Dendritic cell treated with granulocyte-macrophage colony-stimulating factor and Interleukin-4, amounts not matched to agents 40 ng/mL and 50 ng/mL, for 4 days (primary cell): ENCODE results near the gene DUS4L.

Experiments used
- H3K27ac Mint-ChIP-seq: one replicate; pipeline ENCODE4 v1.8.0; 2022; ENCODE audit warnings: mild to moderate bottlenecking, mixed read lengths
- H3K27me3 Mint-ChIP-seq: one replicate; pipeline ENCODE4 v1.8.0; 2022; ENCODE audit warnings: mild to moderate bottlenecking, mixed read lengths
- H3K36me3 Mint-ChIP-seq: one replicate; pipeline ENCODE4 v1.8.0; 2022; ENCODE audit warnings: low read depth, mixed read lengths
- H3K4me1 Mint-ChIP-seq: one replicate; pipeline ENCODE4 v1.8.0; 2022; ENCODE audit warnings: low read depth, mixed read lengths
- H3K4me3 Mint-ChIP-seq: one replicate; pipeline ENCODE4 v1.8.0; 2022; ENCODE audit warnings: mild to moderate bottlenecking, moderate library complexity, mixed read lengths
- H3K9me3 Mint-ChIP-seq: one replicate; pipeline ENCODE4 v1.8.0; 2022; ENCODE audit warnings: mixed read lengths
- intact Hi-C: fragments of 100-400 bp; cut with micrococcal nuclease; formaldehyde crosslinking; loops from one replicate; pipeline ENCODE4 v1.15.0; 2022

Gene DUS4L

DNA sequence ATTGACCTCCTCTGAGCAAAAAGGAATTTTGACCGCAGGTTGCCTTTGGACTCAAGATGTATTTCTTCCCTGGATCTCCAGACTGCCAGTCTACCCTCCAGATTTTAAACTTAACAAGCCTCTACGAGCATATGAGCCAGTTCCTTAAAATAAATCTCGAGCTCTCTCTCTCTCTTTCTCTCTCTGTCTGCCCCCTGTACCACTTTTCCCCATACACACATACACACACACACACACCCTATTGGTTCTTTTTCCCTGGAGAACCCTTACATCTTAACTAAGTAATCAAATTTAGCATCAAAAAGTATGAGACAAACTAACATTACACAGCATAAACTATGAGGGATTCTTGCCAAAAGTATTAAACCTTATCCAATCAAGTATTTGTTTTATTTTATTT is 27.6 kb downstream of the DUS4L start:
- Mint-ChIP-seq H3K36me3 (peaks cover 51% of the 10 kb centered on the region), H3K9me3 (no peaks in the 10 kb centered on the region), H3K27ac (no peak overlapping the region), H3K27me3 (no peaks in the 10 kb centered on the region), H3K4me1 (no peaks in the 10 kb centered on the region), H3K4me3 (no peak overlapping the region)
- intact Hi-C loops: no loop called here

DNA sequence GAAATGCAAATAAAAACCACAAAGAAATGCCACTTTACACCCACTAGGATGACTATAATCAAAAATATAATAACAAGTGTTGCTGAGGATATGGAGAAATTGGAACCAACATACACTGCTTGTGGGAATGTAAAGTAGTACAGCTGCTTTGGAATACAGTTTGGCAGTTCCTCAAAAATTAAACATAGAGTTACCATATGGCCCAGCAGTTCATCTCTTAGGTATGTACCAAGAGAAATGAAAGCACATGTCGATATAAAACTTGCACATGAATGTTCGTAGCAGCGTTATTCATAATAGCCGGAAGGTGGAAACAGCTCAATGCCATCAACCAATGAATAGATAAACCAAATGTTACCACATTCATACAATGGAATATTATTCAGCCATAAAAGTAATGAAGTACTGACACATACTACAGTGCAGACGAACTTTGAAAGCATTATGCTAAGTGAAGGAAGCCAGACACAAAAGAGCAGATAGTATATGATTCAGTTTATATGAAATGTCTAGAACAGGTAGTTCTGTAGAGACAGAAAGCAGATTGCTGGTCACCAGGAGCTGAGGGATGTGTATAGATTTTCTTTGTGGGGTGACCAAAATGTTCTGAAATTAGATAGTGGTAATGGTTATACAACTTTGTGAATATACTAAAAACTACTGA is 28.7 kb downstream of the DUS4L start:
- Mint-ChIP-seq H3K27ac (no peak overlapping the region), H3K36me3 (peaks cover 56% of the 10 kb centered on the region), H3K27me3 (no peaks in the 10 kb centered on the region), H3K9me3 (no peaks in the 10 kb centered on the region), H3K4me3 (no peak overlapping the region), H3K4me1 (no peaks in the 10 kb centered on the region)
- intact Hi-C loops: no loop called here

DNA sequence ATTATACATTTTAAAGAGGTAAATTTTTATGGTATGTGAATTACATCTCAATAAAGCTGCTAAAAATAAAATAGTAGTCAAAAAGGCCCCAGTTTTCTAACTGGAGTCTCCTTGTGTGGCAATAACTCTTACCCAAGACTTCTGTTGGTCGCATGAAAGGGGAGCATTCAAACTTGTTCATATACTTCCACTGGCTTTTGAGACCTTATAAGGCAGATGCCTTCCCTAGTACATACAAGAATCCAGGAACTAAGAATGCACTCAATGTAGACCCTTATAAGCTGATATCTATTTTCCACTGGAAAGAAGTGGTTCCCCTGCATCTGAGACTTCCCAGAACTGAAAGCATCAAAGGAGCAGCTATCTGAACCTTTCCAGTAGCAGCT is 29.2 kb downstream of the DUS4L start:
- Mint-ChIP-seq H3K36me3 (peaks cover 61% of the 10 kb centered on the region), H3K27me3 (no peaks in the 10 kb centered on the region), H3K4me1 (no peaks in the 10 kb centered on the region), H3K27ac (no peak overlapping the region), H3K9me3 (no peaks in the 10 kb centered on the region), H3K4me3 (no peak overlapping the region)
- intact Hi-C loops: no loop called here

DNA sequence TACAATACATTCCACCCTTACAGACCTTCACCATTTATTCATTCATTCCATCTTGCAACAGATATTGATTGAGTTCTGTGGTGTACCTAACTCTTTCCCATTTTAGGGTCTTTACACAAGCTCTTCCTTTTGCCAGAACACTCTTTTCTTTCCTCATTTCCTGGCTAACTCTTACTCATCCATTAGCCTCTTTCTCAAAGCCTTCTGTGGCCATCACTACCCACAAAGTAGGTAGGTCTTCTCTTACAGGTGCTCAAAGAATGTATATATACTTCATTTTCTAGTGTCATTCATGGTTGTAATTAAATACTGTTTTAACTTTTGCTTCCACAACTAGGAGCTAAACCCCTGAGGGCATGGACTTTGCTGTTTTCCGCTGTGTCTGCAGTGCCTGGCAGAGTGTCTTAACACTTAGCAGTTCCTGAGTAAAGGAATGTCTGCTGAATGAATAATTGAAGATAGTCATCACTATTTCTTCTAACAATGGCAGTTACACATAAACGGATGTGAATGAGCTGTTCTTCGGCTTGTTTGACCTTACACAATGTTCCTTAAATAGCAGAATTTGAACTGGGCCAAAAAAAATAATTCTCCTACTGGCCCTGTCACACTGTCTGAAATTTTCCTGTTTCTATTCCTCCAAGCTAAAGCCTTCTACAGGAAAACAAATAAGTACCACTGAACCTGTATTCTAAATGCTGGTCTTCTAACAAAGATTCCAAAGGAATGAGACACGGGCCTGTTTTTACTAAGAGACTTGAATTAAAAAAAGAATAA is 31.4 kb downstream of the DUS4L start:
- Mint-ChIP-seq H3K27ac (no peak overlapping the region), H3K4me1 (no peaks in the 10 kb centered on the region), H3K4me3 (no peak overlapping the region), H3K27me3 (no peaks in the 10 kb centered on the region), H3K9me3 (no peaks in the 10 kb centered on the region), H3K36me3 (peaks cover 57% of the 10 kb centered on the region)
- intact Hi-C loops: no loop called here

DNA sequence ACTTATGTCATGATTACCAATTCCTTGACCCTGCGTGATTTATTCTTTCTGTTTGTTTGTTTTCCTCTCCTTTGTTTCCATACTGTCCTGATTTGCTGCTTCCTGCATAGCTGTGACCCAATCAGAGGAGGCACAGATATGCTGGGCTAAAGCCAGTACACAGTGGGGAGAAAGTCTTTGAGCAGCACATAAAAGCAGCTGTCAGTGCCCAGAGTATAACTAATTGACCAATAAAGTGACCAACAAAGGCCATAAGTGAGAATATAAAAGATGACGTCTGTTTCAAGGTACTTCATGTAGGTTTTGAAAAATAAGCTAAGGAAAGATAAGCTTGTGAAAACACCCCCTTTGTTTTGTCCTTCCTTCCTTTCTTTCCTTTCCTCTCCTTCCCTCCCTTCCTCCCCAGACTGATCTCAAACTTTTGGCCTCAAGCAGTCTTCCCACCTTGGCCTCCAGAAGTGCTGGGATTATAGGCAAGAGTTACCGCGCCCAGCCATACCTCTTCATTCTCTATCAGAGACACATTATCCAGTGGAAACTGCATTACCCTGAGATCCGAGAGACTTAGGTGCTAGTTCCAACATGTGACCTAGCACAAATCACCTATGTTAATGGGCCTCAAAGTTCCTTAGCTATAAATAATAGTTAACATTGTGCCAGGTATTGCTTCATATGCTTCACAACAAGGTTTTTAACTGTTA is 33.3 kb downstream of the DUS4L start:
- Mint-ChIP-seq H3K27ac (no peak overlapping the region), H3K4me3 (no peak overlapping the region), H3K4me1 (no peaks in the 10 kb centered on the region), H3K9me3 (no peaks in the 10 kb centered on the region), H3K27me3 (no peaks in the 10 kb centered on the region), H3K36me3 (peaks cover 60% of the 10 kb centered on the region)
- intact Hi-C loops: no loop called here

DNA sequence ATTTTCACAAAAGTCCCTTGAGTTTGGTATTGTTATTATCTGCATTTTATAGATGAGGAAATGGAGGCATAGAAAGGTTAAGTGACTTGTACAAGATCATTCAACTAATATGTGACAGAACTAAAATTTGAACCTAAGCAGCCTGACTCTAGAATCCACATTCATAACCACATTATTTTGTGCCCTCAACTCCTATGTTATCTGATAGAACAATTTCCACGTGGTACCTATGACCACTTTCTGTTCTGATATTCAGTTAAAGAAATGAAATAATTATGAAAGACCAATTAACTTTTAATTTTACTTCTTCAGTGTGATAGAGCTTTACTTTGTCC is 33.8 kb downstream of the DUS4L start:
- Mint-ChIP-seq H3K4me3 (no peak overlapping the region), H3K4me1 (no peaks in the 10 kb centered on the region), H3K36me3 (peaks cover 65% of the 10 kb centered on the region), H3K27me3 (no peaks in the 10 kb centered on the region), H3K27ac (no peak overlapping the region), H3K9me3 (no peaks in the 10 kb centered on the region)
- intact Hi-C loops: no loop called here

DNA sequence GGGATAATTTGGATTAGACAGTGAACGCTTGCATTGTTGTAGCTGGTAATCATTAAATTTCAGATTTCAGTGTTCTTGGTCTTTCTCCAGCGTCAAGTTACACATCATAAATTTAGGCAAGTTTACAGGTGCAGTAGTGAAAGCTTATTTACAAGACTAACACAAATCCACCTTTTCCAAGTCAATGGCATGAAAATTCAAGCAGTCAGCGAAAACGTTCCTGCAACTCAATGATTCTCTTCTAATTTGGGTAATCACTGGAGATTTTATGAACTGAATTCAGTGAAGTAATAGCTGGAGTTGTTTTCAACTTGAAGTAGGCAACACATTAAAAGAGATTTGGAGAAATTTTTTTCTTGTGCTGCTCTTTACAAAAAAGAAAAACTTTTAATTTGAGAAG is 34.2 kb downstream of the DUS4L start:
- intact Hi-C loops: no loop called here
- no peak overlapping the region for H3K27ac Mint-ChIP-seq
- H3K36me3 Mint-ChIP-seq: peaks cover 69% of the 10 kb centered on the region
- H3K27me3 Mint-ChIP-seq: no peaks in the 10 kb centered on the region
- no peaks in the 10 kb centered on the region for H3K9me3 Mint-ChIP-seq
- no peaks in the 10 kb centered on the region for H3K4me1 Mint-ChIP-seq
- no peak overlapping the region for H3K4me3 Mint-ChIP-seq

DNA sequence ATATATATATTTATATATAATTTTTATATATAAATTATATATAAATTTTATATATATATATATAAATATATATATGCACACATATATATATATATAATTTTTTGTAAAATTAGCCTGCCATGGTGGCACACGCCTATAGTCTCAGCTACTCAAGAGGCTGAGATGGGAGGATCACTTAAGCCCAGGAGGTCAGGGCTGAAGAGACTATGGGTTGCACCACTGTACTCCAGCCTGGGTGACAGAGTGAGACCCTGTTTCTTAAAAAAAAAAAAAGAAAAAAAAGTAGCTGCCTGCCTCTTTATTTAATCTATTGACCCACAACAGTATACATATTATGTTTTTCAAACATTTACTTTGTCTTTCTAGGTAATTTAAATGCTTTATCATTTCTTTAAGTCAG is 35.5 kb downstream of the DUS4L start:
- no peaks in the 10 kb centered on the region for H3K4me1 Mint-ChIP-seq
- H3K4me3 Mint-ChIP-seq: no peak overlapping the region
- H3K9me3 Mint-ChIP-seq: no peaks in the 10 kb centered on the region
- no peak overlapping the region for H3K27ac Mint-ChIP-seq
- H3K36me3 Mint-ChIP-seq: peaks cover 73% of the 10 kb centered on the region
- no peaks in the 10 kb centered on the region for H3K27me3 Mint-ChIP-seq
- intact Hi-C loops: no loop called here

DNA sequence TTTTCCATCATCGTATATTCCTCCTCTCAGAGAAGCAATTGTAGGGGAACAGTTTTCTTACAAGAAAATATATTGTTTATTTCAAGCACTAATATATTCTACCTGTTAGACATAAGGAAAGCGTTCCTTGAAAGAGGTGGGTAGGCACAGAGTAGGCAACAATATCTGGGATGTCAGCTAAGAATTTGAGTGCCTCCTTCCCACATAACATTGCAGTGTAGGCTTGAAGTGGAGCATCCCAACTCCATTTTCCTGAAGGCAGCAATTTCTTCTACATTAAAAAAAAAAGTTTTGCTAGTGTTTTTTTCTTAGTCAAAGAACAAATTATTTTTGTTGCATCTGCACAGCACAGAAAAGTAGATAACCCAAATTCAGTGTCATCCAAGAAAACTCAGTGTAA is 37.0 kb downstream of the DUS4L start:
- Mint-ChIP-seq H3K9me3 (no peaks in the 10 kb centered on the region), H3K27ac (no peak overlapping the region), H3K4me1 (no peaks in the 10 kb centered on the region), H3K36me3 (peaks cover 58% of the 10 kb centered on the region), H3K4me3 (no peak overlapping the region), H3K27me3 (no peaks in the 10 kb centered on the region)
- intact Hi-C loops: no loop called here

DNA sequence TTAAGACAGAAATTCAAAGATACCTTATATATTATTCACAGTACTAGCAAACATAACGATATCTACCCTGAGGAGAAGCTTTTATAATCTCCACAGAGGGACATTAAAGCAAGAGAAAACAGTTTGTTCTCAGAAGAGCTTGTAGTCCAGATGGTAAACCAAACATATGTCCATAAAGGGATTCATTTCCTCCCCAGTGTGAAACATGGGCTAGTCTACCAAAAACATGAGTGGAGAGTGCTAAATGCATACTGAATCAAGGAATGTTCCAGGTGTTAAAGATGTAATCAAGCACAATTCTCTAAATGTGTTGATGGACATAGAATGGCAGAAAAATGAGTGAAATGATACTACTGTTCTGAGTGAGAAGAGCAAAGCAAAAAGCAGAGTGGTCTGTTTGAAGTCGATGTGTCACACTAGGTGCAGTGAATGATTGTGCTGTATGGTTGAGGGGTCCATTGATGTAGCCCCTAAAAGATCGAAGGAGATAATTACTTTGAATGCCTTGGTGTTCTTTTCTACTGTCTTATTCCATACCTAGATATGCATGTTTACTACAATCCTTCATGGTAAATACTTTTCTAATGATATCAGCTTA is 41.5 kb downstream of the DUS4L start:
- no peak overlapping the region for H3K4me3 Mint-ChIP-seq
- H3K4me1 Mint-ChIP-seq: no peaks in the 10 kb centered on the region
- H3K27me3 Mint-ChIP-seq: no peaks in the 10 kb centered on the region
- intact Hi-C loops: no loop called here
- H3K36me3 Mint-ChIP-seq: peaks cover 54% of the 10 kb centered on the region
- no peak overlapping the region for H3K27ac Mint-ChIP-seq
- no peaks in the 10 kb centered on the region for H3K9me3 Mint-ChIP-seq

DNA sequence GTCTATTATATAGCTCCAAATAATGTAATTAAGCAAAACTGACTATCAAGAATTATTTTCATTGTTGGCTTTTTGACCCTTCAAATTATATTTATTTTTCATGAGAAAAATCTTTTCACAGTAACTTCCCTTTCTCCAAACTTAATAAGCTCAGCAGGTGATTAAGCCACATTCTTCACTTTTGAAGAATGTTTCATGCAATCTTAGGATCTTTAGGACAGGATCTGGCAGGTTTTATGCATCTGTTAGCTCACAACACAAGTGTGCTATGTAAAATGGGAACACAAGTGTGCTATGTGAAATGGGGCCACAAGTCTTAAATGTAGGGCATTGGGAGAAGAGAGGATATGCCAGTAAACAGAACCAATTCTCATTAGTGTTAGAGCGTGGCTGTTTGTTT is 42.5 kb downstream of the DUS4L start:
- H3K27ac Mint-ChIP-seq: no peak overlapping the region
- no peaks in the 10 kb centered on the region for H3K9me3 Mint-ChIP-seq
- no peaks in the 10 kb centered on the region for H3K27me3 Mint-ChIP-seq
- no peaks in the 10 kb centered on the region for H3K4me1 Mint-ChIP-seq
- intact Hi-C loops: no loop called here
- peaks cover 47% of the 10 kb centered on the region for H3K36me3 Mint-ChIP-seq
- no peak overlapping the region for H3K4me3 Mint-ChIP-seq

DNA sequence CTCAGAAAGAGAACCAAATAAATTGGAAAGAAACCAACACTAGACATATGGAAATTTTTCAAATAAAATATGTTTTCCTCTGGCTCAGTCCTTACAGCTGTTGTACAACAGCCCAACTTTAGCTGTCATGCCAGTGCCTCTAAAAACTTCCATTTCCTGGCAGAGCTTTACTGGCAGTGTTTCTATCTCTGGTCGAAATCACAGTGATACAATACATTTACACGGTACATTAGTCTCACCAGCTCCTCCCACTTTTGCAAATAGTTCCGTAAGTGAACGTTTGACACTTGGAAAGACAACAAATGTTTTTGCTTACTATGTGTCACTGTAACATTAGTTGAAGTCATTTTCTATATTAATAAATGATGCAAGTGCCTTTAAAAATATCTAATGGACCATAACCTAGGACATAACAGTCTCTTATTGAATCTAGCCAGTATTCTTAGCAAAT is 46.1 kb downstream of the DUS4L start:
- Mint-ChIP-seq H3K27me3 (no peaks in the 10 kb centered on the region), H3K9me3 (no peaks in the 10 kb centered on the region), H3K4me3 (no peak overlapping the region), H3K27ac (no peak overlapping the region), H3K36me3 (peaks cover 39% of the 10 kb centered on the region), H3K4me1 (no peaks in the 10 kb centered on the region)
- intact Hi-C loops: no loop called here

DNA sequence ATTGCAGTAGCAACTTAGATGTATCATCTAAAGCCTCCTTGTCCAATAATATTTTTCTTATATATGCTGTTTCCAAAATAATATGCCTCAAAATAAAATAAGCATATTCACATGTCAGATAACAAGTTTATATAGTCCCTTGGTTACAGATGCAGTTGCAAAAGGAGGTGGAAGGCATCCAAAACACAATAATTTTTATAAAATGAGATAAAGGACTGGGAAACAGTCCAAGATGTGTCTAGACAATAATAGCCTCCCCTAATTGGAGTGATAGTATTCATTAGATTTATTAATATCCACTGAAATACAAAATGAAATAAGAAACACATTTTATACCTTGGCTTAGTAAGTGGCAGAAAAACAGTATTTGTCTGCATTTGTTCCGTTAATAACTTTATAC is 46.6 kb downstream of the DUS4L start:
- Mint-ChIP-seq H3K9me3 (no peaks in the 10 kb centered on the region), H3K4me1 (no peaks in the 10 kb centered on the region), H3K36me3 (peaks cover 44% of the 10 kb centered on the region), H3K27ac (no peak overlapping the region), H3K4me3 (no peak overlapping the region), H3K27me3 (no peaks in the 10 kb centered on the region)
- intact Hi-C loops: no loop called here

DNA sequence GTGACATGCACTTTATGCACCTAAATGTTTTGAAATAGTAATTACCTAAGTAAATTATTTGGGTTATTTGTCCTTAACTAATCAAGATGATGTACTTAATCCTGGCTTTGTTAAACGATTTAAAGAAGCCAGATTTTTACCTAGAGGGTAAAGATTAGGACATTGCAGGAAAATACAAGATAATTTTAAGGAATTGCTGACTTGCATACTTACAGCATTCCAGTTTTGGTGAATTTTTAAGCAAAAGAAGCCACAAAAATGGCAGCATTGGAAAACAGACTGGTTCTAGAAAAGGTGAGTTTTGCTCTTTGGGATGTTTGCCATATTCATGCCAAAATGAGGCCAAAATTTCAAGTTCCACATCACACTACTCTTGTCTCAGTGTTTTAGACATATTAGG is 49.7 kb downstream of the DUS4L start:
- Mint-ChIP-seq H3K27me3 (no peaks in the 10 kb centered on the region), H3K9me3 (no peaks in the 10 kb centered on the region), H3K4me3 (no peak overlapping the region), H3K36me3 (peaks cover 57% of the 10 kb centered on the region), H3K4me1 (no peaks in the 10 kb centered on the region), H3K27ac (no peak overlapping the region)
- intact Hi-C loops: no loop called here
